OCI-LY7 (cell line): ENCODE measurements around the gene ARHGAP26. TPM values are rescaled to one million over a fixed set of nuclear protein-coding genes. Genes with fewer than 3 reads are reported as not detected.

Source experiments
- BruUV-seq: library from RNA; stranded (reverse); fragments of 400-500 nt; replicated peaks from 2 replicates; lab custom pipeline; 2021; lab: Mats Ljungman, UMichigan
- CTCF ChIA-PET: fragments of 300-600 bp; sonication (Branson Sonifier 250); formaldehyde crosslinking; loops from one replicate; lab custom pipeline; 2022; ENCODE audit warnings: antibody characterized with exemption; ENCODE audit not compliant: unreplicated experiment; lab: Charles Lee
- POLR2A ChIA-PET: fragments of 300-600 bp; sonication (Branson Sonifier 250); formaldehyde crosslinking; loops from one replicate; lab custom pipeline; 2022; ENCODE audit warnings: antibody characterized with exemption; lab: Charles Lee
- DNase-seq: peaks from one replicate; pipeline ENCODE4 v3.0.0-alpha.2; 2015; ENCODE audit warnings: low spot score
- H2AFZ ChIP-seq: fragments of 200-600 bp; sonication (generic), shearing (Covaris generic); 2 replicates; pipeline ENCODE4 v1.6.1; 2014; ENCODE audit warnings: mild to moderate bottlenecking, antibody characterized with exemption, low read length, moderate library complexity
- H3K27ac ChIP-seq: fragments of 200-600 bp; sonication (generic); 2 replicates; pipeline ENCODE4 v1.5.1; 2014; ENCODE audit warnings: mixed run types, low read depth, mild to moderate bottlenecking, moderate library complexity, low read length, inconsistent platforms; ENCODE audit not compliant: poor library complexity, severe bottlenecking
- H3K36me3 ChIP-seq: fragments of 200-600 bp; sonication (generic); 2 replicates; pipeline ENCODE4 v1.6.1; 2014; ENCODE audit warnings: mild to moderate bottlenecking, antibody characterized with exemption, low read length, moderate library complexity, mixed read lengths; ENCODE audit not compliant: insufficient read depth
- H3K4me1 ChIP-seq: fragments of 200-600 bp; sonication (generic); 2 replicates; pipeline ENCODE4 v1.5.1; 2014; ENCODE audit warnings: mild to moderate bottlenecking, low read length; ENCODE audit not compliant: insufficient read depth, poor library complexity, severe bottlenecking
- H3K4me2 ChIP-seq: fragments of 200-600 bp; sonication (generic); 2 replicates; pipeline ENCODE4 v1.6.1; 2014; ENCODE audit warnings: mild to moderate bottlenecking, low read length
- H3K4me3 ChIP-seq: fragments of 200-600 bp; sonication (generic); 2 replicates; pipeline ENCODE4 v1.5.1; 2014; ENCODE audit warnings: mild to moderate bottlenecking, low read depth, low read length; ENCODE audit not compliant: poor library complexity, severe bottlenecking
- H3K79me2 ChIP-seq: fragments of 200-600 bp; sonication (generic); 2 replicates; pipeline ENCODE4 v1.6.1; 2016; ENCODE audit warnings: low read depth, mild to moderate bottlenecking, low read length, moderate library complexity, mixed read lengths; ENCODE audit not compliant: insufficient read depth
- H3K9me2 ChIP-seq: fragments of 200-600 bp; sonication (generic); 2 replicates; pipeline ENCODE4 v1.6.1; 2016; ENCODE audit warnings: mild to moderate bottlenecking, low read length, mixed read lengths; ENCODE audit not compliant: insufficient read depth
- H3K9me3 ChIP-seq: fragments of 200-600 bp; sonication (generic); 2 replicates; pipeline ENCODE4 v1.6.1; 2014; ENCODE audit warnings: mild to moderate bottlenecking, mixed run types, low read length, mixed read lengths
- H4K20me1 ChIP-seq: fragments of 200-600 bp; sonication (generic); 2 replicates; pipeline ENCODE4 v1.6.1; 2014; ENCODE audit warnings: mild to moderate bottlenecking, antibody characterized with exemption, low read length, moderate library complexity, mixed read lengths; ENCODE audit not compliant: insufficient read depth
- CTCF ChIP-seq: fragments of 200-600 bp; sonication (generic); conservative IDR thresholded peaks from 2 replicates; pipeline ENCODE4 v1.5.1; 2014; ENCODE audit warnings: mild to moderate bottlenecking, antibody characterized with exemption, low read length, moderate library complexity, mixed read lengths
- EZH2phosphoT487 ChIP-seq: fragments of 200-600 bp; sonication (generic); IDR thresholded peaks from 2 replicates; pipeline ENCODE4 v1.6.1; 2018; ENCODE audit warnings: low read depth, borderline replicate concordance, mild to moderate bottlenecking, mixed run types, antibody characterized with exemption, low read length, moderate library complexity, mixed read lengths
- intact Hi-C: fragments of 100-400 bp; cut with micrococcal nuclease; formaldehyde crosslinking; loops from one replicate; pipeline ENCODE4 v1.10.0; 2022; ENCODE audit not compliant: unreplicated experiment
- total RNA-seq, 2 experiments: library from RNA; depleted of rRNA in 1 of 2; stranded (reverse); fragments of >200 nt in 1 of 2; shearing (Covaris generic) in 1 of 2; gene quantifications; 2 replicates each; pipeline ENCODE4 v1.2.3, GENCODE V29; 2014 to 2022

Gene ARHGAP26
- total RNA-seq, 2 experiments from 2014 or later: 7.0 to 19.1 TPM

GRCh38 chr5:142920849-142921612 lies 150.9 kb downstream of the ARHGAP26 start:
- Histone ChIP-seq H3K79me2 (no peaks in the 10 kb centered on the region), H3K4me1 (peaks cover 6% of the 10 kb centered on the region), H3K4me2 (no peak overlapping the region), H3K9me3 (no peaks in the 10 kb centered on the region), H3K9me2 (no peaks in the 10 kb centered on the region), H2AFZ (no peak overlapping the region), H3K27ac (no peak overlapping the region), H4K20me1 (no peaks in the 10 kb centered on the region), H3K36me3 (no peaks in the 10 kb centered on the region), H3K4me3 (no peak overlapping the region)
- CTCF ChIA-PET: no interaction called here
- intact Hi-C loops: loop anchor here (1.0 to 10.0 kb wide), 3 partner anchors 481 to 1264 kb away; partner anchors contain the start of gene NR3C1
- BruUV-seq: no TSS peak
- no peak for DNase-seq
- POLR2A ChIA-PET: interaction anchor here (0.6 to 1.2 kb wide), 6 partner anchors 9 to 178 kb away, joined by 3 to 4 read pairs (median 3); no protein-coding TSS in a partner anchor
- no peak for TF ChIP-seq EZH2phosphoT487
- TF ChIP-seq CTCF: no peak

GRCh38 chr5:142922223-142922952 lies 152.2 kb downstream of the ARHGAP26 start:
- no peak overlapping the region for H3K27ac ChIP-seq
- H3K4me2 ChIP-seq: no peak overlapping the region
- TF ChIP-seq CTCF: peak; percentile 81
- TF ChIP-seq EZH2phosphoT487: no peak
- no peaks in the 10 kb centered on the region for H3K79me2 ChIP-seq
- H3K4me1 ChIP-seq: no peaks in the 10 kb centered on the region
- no peak overlapping the region for H3K4me3 ChIP-seq
- no peaks in the 10 kb centered on the region for H3K36me3 ChIP-seq
- H3K9me3 ChIP-seq: no peaks in the 10 kb centered on the region
- intact Hi-C loops: loop anchor here (5.0 to 10.0 kb wide), 2 partner anchors 480 to 1262 kb away; partner anchors contain the start of gene NR3C1
- ChIA-PET POLR2A (interaction anchor here (0.5 to 0.9 kb wide), 3 partner anchors 177 to 787 kb away, joined by 3 to 5 read pairs (median 4); no protein-coding TSS in a partner anchor), CTCF (no interaction called here)
- BruUV-seq: no TSS peak
- peak; percentile 64 for DNase-seq
- H4K20me1 ChIP-seq: no peaks in the 10 kb centered on the region
- H3K9me2 ChIP-seq: no peaks in the 10 kb centered on the region
- no peak overlapping the region for H2AFZ ChIP-seq
